ENCODE data around the gene GCNT3.

Gene GCNT3

DNA sequence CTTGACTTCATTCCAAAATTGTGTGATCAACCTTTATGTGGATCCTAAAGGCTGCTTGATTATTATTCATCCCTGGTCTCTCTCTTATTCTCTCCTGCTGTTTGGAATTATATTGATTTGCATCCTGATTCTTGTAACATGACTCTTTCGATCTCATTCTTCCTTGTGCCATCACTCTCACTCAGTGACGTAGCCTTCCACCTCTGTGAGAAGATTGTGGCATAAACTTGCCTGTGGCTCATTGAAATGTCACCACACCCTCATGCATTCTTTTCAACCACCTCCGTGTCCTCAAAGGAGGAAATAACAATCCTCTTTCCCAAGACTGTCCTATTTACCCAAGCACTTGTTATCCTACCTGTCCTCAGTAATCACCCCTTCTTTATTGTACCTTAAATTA lies 41.3 kb upstream of the GCNT3 start:
- TF ChIP-seq, protein P1, sequence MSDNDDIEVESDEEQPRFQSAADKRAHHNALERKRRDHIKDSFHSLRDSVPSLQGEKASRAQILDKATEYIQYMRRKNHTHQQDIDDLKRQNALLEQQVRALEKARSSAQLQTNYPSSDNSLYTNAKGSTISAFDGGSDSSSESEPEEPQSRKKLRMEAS (IDR thresholded peaks at IDR 0.05; ENCODE audit: low read depth, low read length) = no peak
- TF ChIP-seq POLR2A (IDR thresholded peaks at IDR 0.05; ENCODE audit: extremely low read depth, insufficient read length) (no peak), MYC (IDR thresholded peaks at IDR 0.05; ENCODE audit: low read depth, low read length) (no peak)
- TF ChIP-seq, protein P2, sequence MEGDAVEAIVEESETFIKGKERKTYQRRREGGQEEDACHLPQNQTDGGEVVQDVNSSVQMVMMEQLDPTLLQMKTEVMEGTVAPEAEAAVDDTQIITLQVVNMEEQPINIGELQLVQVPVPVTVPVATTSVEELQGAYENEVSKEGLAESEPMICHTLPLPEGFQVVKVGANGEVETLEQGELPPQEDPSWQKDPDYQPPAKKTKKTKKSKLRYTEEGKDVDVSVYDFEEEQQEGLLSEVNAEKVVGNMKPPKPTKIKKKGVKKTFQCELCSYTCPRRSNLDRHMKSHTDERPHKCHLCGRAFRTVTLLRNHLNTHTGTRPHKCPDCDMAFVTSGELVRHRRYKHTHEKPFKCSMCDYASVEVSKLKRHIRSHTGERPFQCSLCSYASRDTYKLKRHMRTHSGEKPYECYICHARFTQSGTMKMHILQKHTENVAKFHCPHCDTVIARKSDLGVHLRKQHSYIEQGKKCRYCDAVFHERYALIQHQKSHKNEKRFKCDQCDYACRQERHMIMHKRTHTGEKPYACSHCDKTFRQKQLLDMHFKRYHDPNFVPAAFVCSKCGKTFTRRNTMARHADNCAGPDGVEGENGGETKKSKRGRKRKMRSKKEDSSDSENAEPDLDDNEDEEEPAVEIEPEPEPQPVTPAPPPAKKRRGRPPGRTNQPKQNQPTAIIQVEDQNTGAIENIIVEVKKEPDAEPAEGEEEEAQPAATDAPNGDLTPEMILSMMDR (IDR thresholded peaks at IDR 0.05; ENCODE audit: low read depth, low read length) = no peak
- no peak for DNase-seq (ENCODE audit: low read depth)
- no peak overlapping the region for H3K4me3 ChIP-seq (ENCODE audit: low read depth, low read length)

DNA sequence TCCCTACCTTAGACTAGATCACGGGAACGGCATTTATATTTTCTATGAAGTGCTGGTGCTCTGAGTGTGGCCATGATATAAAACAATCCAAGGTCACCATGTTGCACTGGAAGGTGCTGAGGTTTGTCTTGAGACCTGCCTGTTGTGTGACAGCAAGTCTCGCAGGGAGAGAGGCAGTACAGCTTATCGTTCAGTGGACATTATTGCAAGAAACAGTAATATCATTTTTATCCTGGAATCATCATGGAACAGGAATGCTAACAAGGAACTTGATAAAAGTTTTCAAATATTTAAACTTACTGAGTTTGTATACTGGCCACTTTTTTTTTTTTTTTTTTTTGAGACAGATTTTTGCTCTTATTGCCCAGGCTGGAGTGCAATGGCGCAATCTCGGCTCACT lies 40.0 kb upstream of the GCNT3 start:
- no peak for DNase-seq (ENCODE audit: low read depth)
- TF ChIP-seq, protein P2 (IDR thresholded peaks at IDR 0.05; ENCODE audit: low read depth, low read length) = no peak
- TF ChIP-seq, protein P1 (IDR thresholded peaks at IDR 0.05; ENCODE audit: low read depth, low read length) = no peak
- TF ChIP-seq POLR2A (IDR thresholded peaks at IDR 0.05; ENCODE audit: extremely low read depth, insufficient read length) (no peak), MYC (IDR thresholded peaks at IDR 0.05; ENCODE audit: low read depth, low read length) (no peak)
- no peak overlapping the region for H3K4me3 ChIP-seq (ENCODE audit: low read depth, low read length)

DNA sequence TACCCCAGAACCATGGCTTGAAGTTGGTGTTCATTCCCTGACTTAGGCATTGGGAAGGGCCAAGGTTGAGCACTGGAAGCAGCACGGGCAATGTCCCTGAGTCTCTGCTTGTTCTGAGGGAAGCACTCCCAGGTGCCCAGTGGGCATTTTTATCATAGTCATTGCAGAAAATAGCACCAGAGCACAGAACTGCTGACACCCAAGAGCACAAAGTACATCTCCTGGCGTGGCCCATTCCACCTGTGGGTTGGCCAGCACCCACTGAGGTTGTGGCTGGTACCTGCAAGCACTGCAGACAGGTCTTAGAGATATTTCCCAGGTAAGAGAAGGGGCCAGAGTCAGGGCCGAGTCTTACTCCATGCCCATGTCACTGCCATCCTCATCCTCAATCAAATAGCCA lies 28.5 kb upstream of the GCNT3 start:
- no peak overlapping the region for H3K4me3 ChIP-seq (ENCODE audit: low read depth, low read length)
- no peak for DNase-seq (ENCODE audit: low read depth)
- TF ChIP-seq, protein P1 (IDR thresholded peaks at IDR 0.05; ENCODE audit: low read depth, low read length) = no peak
- TF ChIP-seq, protein P2 (IDR thresholded peaks at IDR 0.05; ENCODE audit: low read depth, low read length) = no peak
- TF ChIP-seq MYC (IDR thresholded peaks at IDR 0.05; ENCODE audit: low read depth, low read length) (no peak), POLR2A (IDR thresholded peaks at IDR 0.05; ENCODE audit: extremely low read depth, insufficient read length) (no peak)

DNA sequence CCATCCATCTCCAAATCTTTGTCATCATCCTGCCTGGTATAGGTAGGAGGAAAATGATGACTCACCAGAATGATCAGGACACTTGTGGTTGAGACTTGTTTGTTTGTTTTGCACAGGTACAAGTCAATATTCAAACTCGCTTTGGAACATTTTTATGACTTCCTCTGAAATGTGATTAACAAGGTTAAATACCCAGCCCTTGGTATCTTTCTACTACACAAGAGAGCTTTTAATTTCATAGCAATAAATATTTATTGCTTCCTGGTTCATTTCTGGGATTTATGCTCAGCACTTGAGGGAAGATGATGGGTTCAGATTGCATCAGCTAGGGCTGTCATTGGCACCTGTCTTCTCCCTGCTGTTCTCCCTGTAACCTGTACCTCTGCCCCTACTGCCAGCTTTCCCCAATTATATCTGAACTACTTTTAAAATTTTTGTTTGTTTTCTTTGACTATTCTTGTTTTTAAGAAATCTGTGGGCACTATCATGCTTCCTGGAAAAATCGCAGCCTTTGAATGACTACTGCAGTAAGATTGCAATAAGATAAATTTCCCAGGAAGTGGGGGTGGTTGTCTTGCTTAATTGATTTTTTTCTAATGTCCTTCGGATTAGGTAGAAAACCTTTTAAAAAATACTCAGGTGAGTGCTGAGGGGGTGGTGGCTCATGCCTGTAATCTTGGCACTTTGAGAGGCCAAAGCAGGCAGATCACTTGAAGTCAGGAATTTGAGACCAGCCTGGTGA lies 24.3 kb upstream of the GCNT3 start:
- TF ChIP-seq MYC (IDR thresholded peaks at IDR 0.05; ENCODE audit: low read depth, low read length) (no peak), POLR2A (IDR thresholded peaks at IDR 0.05; ENCODE audit: extremely low read depth, insufficient read length) (no peak)
- no peak for DNase-seq (ENCODE audit: low read depth)
- H3K4me3 ChIP-seq (ENCODE audit: low read depth, low read length) = no peak overlapping the region

DNA sequence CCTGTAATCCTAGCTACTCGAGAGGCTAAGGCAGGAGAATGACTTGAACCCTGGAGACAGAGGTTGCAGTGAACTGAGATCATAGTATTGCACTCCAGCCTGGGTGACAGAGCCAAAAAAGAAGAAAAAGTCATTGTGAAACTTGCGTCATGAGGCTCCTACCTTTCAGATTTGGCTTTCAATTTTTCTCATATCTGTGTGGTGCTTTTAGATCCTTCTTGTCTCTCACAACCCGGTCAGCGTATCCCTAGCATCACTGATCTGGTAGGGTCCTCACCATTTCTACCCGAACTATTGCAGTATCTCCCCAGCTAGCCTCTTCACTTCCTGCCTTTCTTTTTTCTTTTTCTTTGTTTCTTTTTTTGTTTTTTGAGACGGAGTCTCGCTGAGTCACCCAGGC lies 21.6 kb upstream of the GCNT3 start:
- TF ChIP-seq, protein P1 (IDR thresholded peaks at IDR 0.05; ENCODE audit: low read depth, low read length) = no peak
- TF ChIP-seq MYC (IDR thresholded peaks at IDR 0.05; ENCODE audit: low read depth, low read length) (no peak), POLR2A (IDR thresholded peaks at IDR 0.05; ENCODE audit: extremely low read depth, insufficient read length) (no peak)
- TF ChIP-seq, protein P2 (IDR thresholded peaks at IDR 0.05; ENCODE audit: low read depth, low read length) = no peak
- DNase-seq (ENCODE audit: low read depth) = no peak
- no peak overlapping the region for H3K4me3 ChIP-seq (ENCODE audit: low read depth, low read length)

DNA sequence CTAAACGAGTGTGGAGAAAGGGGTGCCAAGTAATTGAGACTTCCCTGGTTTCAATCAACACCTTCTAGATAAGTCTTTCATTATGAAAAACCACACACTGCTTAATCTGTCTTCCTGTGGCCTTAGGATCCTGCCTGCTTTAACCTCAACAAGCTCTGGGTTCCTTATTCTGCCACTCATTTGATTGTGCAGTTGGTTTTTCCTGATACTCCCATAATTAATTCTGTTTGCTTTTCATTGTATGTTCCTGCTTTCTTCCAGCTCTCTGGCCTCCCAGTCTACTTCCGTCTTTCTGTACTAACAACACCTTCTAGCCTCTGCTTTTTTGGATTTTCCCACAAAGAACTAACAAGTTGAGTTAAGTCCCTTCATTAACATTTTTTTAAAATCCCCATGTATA lies 20.2 kb upstream of the GCNT3 start:
- no peak overlapping the region for H3K4me3 ChIP-seq (ENCODE audit: low read depth, low read length)
- TF ChIP-seq POLR2A (IDR thresholded peaks at IDR 0.05; ENCODE audit: extremely low read depth, insufficient read length) (no peak), MYC (IDR thresholded peaks at IDR 0.05; ENCODE audit: low read depth, low read length) (no peak)
- TF ChIP-seq, protein P1 (IDR thresholded peaks at IDR 0.05; ENCODE audit: low read depth, low read length) = no peak
- TF ChIP-seq, protein P2 (IDR thresholded peaks at IDR 0.05; ENCODE audit: low read depth, low read length) = no peak
- peak; percentile 32 for DNase-seq (ENCODE audit: low read depth)

Measured in NB4 (cell line).